LNCAP (cell line): Measurements from ENCODE around the gene DYRK2.

Experiments
- TF ChIP-seq, protein P1 (sequence below): fragments of 450-650 bp; IDR thresholded peaks from 2 replicates; pipeline ENCODE4 v1.5.1; 2017; ENCODE audit warnings: mild to moderate bottlenecking

The DYRK2 gene

GRCh38 chr12:67646775-67647174 is 1.8 kb upstream of the DYRK2 start:
- TF ChIP-seq, protein P1, sequence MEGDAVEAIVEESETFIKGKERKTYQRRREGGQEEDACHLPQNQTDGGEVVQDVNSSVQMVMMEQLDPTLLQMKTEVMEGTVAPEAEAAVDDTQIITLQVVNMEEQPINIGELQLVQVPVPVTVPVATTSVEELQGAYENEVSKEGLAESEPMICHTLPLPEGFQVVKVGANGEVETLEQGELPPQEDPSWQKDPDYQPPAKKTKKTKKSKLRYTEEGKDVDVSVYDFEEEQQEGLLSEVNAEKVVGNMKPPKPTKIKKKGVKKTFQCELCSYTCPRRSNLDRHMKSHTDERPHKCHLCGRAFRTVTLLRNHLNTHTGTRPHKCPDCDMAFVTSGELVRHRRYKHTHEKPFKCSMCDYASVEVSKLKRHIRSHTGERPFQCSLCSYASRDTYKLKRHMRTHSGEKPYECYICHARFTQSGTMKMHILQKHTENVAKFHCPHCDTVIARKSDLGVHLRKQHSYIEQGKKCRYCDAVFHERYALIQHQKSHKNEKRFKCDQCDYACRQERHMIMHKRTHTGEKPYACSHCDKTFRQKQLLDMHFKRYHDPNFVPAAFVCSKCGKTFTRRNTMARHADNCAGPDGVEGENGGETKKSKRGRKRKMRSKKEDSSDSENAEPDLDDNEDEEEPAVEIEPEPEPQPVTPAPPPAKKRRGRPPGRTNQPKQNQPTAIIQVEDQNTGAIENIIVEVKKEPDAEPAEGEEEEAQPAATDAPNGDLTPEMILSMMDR = no peak

DNA sequence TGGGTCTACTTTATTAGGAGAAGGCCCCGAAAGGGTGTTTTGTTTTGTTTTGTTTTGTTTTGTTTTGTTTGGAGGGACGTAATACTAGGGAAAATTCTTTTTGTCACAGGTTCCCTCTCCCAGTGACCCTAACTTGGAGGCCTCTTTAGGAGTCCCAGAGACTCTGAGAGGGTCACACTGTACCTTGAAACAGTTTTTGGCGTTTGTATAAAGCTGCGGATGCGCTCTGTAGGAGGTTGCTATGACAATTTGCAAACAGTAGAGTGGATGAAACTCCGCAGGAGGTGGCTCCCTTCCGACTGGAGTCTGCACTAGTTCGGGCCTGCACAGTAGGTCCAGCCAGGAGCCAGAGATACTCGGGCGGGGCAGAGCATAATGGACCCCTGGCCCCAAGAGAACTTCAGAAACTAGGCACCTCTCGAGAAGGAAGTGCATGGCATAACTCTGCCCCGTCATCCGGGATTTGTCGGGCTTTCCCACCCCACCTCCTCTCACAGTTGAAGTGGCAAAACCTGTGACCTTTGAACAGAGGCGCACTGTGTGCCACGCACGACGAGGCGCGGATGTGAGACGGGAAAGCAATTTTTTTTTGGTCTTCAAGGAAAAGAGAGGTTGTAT is 1.3 kb upstream of the DYRK2 start:
- TF ChIP-seq, protein P1 = no peak

DNA sequence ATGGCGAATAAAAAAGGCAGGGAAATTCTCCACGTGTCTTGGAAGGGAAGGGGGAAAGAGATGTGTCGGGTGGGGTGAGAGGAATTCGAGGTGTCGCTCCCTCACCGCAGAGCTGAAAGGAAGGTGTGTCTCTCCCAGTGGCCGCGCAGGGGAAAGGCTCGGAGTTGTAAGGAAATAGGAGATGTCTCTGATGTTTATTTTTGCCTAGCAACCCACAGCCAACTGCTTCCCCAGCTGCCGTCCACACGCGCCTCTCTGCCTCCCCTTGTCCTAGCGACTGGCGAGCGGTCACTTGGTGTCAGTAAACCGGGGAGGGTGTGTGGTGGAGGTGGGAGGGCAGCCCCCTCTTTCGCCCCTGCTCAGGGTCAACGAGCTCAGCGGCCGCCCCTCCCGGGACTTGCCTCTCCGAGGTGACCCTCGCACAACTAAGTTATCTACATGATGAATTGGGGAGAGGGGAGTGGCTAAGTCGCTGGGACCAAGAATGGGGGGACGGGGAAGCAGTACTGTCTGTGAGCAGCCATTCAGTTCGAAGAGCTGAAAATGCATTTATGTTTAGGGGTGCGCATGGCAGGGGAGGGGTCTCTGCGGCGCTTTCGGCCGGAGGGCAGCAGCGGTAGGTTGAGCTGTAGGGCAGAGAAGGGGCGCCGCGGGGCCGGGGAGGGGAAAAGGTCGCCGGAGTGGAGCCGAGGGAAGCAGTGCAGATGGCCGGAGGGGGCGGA is 585 bp upstream of the DYRK2 start:
- TF ChIP-seq, protein P1 = no peak

DNA sequence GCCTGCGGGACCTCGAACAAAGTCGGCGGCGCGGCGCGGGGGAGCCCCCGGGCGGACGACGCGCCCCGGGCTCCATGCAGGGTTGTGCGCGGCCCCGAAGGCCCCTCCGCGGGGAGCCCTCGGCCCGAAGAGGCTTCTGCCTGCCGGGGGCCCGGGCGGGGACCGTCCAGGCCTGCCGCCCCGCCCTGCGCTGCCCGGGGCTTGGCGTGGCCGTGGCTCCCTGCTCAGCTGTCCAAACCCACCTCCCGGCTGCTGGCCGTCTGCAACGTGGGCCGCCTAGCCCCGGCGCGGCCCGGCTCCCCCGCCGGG is 670 bp downstream of the DYRK2 start:
- TF ChIP-seq, protein P1 = no peak

DNA sequence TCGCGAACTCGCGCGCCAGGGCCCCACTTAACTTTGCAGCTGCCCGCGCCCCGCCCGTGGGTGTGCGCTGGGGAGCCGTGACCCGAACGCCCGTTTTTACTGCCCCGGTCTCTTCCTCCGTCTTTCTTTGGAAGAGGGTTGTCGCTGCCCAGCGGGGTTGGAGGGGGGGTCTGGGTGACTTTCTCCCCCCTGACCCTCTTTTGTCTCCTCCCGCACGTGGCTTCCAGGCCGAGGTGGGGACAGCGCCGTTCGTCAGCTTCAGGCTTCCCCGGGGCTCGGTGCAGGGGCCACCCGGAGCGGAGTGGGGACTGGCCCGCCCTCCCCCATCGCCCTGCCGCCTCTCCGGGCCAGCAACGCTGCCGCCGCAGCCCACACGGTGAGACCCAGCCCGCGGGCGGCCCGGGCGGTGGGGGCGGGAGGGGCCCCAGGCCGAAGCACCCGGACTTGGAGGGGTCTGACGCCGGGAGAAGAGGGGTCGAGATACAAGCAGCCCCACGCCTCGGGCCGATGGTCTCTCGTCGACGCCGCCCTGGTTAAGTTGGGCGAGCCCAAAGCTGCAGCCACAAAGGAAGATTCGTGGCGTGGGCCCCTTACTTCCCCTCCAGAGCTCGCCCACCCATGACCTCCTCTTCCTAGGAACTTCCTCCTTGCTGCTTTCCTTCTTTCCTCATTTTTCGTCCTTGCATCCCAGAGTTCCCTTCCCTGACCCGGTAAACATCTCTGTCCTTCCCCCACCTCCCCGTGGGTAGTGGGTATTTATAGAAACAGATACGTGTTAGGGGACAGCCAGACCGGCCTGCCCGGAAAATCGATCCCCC is 1.2 kb downstream of the DYRK2 start:
- TF ChIP-seq, protein P1 = no peak

DNA sequence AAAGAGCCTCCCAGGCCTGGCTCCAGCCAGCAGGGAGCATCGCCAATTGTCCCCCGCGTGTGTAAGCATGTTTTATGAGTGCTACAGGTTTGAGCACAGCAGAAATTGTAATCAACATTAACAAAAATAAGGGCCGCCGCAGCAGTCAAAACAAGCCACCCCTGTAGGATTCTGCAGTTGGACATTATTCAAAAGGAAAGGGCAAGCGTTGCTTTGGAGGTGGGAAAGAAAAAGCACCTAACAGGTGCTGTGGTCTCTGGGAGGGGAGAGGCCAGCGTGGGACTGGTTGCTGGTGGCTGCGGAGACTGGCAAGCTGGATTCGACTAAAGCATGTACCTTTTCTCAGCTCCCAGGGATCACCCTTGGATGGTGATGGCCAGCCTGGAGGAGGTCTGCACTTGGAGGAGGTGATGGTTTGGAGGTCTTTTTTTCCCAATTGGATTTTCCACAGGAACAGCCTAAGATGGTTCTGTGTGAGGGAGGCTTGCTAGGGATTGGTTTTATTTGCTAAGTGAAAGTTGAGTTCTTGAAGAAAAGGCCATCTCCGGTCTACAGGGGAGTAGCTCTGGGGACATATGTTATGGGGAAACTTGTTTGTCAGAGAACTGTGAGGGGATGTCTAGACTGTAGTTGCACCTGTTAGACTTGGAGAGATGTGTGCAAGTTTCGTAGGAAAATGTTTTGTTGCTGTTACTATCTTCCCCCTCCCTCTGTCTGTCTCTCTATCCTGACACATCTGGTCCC is 2.0 kb downstream of the DYRK2 start:
- TF ChIP-seq, protein P1 = no peak

DNA sequence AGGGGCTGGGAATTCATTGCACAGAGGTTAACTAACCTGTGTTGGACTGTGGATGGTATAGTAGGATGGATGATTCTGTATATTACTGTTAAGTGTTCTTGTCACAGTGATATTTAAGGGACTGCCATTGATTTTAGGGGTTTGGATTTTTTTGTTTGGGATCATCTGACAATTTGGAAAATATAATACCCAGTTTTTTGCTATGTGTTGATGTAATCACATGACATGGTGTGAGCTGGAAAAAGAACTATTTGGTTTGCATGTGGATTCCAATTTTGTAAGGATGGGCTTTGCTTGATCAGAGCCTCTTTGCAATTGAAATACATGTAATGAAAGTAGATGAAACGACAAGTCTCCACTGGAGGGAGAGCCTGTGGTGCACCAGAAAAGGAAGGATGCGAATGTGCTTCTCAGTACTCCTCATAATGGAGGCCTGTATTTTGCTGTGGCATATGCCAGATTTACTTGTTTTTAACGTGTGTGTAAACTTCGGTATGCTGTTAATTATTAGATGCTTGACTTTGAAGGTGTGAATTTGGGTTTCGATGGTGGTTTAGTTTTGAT is 2.7 kb downstream of the DYRK2 start:
- TF ChIP-seq, protein P1 = no peak
